HL-60 (cell line): ENCODE measurements around the gene ABCC11.

ENCODE experiments used
- GABPA ChIP-seq: IDR thresholded peaks from 2 replicates; pipeline ENCODE4 v1.6.1; 2012; ENCODE audit warnings: low read depth
- POLR2AphosphoS5 ChIP-seq: IDR thresholded peaks from 2 replicates; pipeline ENCODE4 v1.6.1; 2012; ENCODE audit warnings: low read depth
- REST ChIP-seq: IDR thresholded peaks from 2 replicates; pipeline ENCODE4 v1.6.1; 2012; ENCODE audit warnings: low read depth; ENCODE audit not compliant: insufficient replicate concordance
- TF ChIP-seq, protein P1 (sequence below): IDR thresholded peaks from one replicate; pipeline ENCODE4 v1.5.1; 2011; ENCODE audit warnings: low read length, control low read depth, inconsistent platforms; ENCODE audit not compliant: insufficient read depth

DNA sequence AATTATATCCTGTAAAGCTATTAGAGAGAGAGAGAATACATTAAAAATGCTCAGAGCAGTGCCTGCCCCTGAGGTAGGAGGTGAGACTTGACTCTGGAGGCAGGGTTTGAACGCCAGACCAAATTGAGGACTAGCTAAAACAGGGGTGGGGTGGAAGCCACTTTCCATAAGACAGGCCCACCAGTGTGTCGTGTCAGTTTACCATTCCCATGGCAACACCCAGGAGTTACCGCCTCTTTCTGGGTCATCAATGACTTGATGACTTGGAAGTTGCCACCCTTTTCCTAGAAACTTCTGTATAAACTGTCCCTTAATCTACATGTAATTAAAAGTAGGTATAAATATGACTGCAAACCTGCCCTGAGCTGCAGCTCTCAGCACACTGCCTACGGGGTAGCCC is 59.6 kb downstream of the ABCC11 start:
- TF ChIP-seq, protein P1, sequence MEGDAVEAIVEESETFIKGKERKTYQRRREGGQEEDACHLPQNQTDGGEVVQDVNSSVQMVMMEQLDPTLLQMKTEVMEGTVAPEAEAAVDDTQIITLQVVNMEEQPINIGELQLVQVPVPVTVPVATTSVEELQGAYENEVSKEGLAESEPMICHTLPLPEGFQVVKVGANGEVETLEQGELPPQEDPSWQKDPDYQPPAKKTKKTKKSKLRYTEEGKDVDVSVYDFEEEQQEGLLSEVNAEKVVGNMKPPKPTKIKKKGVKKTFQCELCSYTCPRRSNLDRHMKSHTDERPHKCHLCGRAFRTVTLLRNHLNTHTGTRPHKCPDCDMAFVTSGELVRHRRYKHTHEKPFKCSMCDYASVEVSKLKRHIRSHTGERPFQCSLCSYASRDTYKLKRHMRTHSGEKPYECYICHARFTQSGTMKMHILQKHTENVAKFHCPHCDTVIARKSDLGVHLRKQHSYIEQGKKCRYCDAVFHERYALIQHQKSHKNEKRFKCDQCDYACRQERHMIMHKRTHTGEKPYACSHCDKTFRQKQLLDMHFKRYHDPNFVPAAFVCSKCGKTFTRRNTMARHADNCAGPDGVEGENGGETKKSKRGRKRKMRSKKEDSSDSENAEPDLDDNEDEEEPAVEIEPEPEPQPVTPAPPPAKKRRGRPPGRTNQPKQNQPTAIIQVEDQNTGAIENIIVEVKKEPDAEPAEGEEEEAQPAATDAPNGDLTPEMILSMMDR = no peak
- TF ChIP-seq POLR2AphosphoS5 = no peak
- TF ChIP-seq GABPA = no peak
- TF ChIP-seq REST = no peak
